ENCODE results near the gene MED16.

The MED16 gene, protein sequence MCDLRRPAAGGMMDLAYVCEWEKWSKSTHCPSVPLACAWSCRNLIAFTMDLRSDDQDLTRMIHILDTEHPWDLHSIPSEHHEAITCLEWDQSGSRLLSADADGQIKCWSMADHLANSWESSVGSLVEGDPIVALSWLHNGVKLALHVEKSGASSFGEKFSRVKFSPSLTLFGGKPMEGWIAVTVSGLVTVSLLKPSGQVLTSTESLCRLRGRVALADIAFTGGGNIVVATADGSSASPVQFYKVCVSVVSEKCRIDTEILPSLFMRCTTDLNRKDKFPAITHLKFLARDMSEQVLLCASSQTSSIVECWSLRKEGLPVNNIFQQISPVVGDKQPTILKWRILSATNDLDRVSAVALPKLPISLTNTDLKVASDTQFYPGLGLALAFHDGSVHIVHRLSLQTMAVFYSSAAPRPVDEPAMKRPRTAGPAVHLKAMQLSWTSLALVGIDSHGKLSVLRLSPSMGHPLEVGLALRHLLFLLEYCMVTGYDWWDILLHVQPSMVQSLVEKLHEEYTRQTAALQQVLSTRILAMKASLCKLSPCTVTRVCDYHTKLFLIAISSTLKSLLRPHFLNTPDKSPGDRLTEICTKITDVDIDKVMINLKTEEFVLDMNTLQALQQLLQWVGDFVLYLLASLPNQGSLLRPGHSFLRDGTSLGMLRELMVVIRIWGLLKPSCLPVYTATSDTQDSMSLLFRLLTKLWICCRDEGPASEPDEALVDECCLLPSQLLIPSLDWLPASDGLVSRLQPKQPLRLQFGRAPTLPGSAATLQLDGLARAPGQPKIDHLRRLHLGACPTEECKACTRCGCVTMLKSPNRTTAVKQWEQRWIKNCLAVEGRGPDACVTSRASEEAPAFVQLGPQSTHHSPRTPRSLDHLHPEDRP

DNA sequence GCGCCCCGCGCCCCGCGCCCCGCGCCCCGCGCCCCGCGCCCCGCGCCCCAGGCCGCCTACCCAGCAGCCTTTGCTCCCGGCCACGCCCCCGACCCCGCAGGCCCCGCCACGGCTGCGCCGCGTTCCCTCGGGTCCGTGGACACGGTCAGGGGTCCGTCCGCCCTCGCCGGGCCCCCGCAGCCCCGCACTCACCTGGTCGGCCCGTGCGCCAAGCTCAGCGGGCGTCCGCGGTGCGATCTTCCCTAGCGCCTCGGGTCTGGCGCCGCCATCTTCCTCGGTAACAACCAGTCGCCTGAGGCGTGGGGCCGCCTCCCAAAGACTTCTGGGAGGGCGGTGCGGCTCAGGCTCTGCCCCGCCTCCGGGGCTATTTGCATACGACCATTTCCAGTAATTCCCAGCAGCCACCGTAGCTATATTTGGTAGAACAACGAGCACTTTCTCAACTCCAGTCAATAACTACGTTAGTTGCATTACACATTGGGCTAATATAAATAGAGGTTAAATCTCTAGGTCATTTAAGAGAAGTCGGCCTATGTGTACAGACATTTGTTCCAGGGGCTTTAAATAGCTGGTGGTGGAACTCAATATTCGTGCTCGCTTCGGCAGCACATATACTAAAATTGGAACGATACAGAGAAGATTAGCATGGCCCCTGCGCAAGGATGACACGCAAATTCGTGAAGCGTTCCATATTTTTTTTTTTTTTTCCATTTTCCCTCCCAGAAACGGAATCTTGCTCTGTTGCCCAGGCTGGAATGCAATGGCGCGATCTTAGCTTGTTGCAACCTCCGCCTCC, at the start of gene MED16, which contains the start of gene RNU6-9:
TSS of gene MED16 (minus strand) at position 294 of the 796 bp plus-strand sequence. CDS start 2,056 bp downstream, outside the sequence.
TSS of gene RNU6-9 (plus strand) at position 591 of the 796 bp plus-strand sequence.
- peak; percentile 73 for DNase-seq

DNA sequence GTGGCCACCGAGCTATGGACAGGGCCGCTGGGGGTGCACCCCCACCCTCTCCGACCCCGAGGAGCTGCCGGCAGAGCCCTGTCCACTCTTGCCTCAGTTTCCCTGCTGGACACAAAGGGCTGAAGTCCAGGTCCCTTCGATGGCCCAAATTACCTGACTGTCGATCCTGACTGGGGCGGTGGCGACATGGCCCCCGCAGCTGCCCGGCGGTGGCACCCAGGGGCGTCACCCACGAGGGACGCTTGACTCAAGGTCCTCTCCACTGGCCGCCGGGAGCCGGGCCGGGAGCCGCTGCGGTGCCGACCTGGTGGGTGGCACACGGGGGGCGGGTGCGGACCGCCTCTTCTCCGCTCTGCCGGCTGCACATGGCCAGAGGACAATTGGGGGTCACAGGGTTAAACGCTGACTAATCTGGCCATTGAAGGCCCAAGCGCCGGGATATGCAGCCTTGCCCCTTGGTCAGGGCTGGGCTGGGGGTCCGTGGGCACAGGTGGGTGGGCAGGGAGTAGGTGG, 49.2 kb upstream of the MED16 start:
- no peak for DNase-seq

DNA sequence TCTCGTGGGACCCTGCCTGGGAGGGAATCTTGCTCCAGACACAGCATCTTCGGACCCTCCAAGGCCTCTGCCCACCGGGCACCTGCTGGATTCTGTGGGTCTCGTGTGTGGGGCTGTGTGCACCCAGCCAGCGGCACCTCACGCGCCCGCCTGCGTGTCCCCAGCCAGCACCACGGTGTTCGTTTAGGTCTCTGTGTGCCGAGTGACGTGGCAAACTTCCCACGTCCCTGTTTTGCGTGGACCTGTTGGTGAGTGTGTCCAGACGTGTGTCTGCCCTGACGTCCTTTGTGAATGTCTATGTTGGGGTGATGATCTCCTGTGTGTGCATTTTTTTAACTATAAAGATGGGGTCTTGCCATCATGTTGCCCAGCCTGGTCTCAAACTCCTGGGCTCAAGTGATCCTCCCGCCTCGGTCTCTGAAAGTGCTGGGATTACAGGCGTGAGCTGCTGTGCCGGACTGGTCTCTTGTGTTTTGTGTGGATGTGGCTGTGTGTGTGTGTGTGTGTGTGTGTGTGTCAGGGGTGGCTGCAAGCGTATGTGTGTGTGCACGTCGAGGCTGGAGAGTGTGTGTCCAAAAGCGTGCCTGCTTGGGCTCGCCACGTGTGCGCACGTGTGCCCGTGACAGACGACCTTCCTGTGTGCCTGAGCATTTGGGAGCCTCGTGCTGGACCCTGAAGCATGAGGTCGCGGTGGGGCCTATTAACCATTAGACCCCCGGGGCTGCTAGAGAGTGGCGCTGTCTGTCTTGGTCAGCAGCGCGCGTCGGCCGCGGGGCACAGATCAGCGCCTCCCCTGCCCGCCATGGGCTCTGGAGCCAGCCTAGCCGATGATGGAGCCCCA, 48.5 kb upstream of the MED16 start:
- DNase-seq = no peak

DNA sequence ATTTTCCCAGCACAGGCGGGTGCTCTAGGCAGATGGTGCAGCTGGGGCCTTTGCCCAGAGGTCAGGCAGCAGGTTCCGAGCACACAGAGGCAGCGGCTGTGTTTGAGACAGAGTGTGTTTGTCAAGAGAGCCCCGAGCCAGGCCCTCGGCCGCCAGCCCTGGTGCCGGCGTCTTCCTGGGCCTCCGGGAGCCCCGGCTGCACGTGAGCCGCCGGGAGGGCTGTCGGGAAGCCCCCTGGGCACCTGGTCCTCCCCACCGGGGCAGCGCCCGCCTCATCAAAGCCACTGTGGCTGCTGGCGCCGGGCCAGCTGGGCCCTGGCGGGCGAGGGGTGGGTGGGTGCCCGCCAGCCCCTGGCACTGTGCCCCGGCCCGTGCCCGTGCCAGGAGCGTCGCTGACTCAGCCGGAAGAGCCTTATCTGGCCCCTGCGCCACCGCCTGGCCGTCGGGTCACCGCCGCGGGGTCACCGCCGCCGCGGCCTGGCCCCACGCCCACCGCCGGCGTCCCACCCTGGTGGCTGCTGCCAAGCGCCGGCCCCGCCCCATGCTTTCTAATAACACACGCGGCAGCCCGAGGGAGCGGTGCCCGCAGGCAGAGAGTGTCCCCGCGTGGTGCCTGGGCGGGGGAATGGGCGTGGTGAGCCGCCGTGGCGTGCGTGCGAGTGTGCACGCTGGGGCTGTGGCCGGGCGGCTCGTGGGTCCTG, 47.8 kb upstream of the MED16 start:
- no peak for DNase-seq

DNA sequence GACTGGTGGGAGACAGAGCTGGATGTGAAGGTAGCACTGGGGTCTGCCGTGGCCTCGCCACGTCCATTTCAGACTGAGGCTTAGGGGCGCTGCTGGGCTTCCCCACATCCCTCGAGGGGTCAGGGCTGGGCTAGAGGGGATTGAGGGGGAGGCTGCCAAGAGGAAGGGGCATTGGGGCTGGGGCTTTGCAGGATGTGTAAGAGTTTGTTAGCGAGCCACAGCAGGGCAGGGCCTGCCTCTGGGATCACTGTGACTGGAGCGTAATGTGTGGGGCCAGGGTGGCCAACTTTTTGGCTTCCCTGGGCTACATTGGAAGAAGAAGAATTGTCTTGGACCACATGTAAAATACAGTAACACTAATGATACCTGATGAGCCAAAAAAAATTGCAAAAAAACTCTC, 46.9 kb upstream of the MED16 start:
- DNase-seq = no peak

DNA sequence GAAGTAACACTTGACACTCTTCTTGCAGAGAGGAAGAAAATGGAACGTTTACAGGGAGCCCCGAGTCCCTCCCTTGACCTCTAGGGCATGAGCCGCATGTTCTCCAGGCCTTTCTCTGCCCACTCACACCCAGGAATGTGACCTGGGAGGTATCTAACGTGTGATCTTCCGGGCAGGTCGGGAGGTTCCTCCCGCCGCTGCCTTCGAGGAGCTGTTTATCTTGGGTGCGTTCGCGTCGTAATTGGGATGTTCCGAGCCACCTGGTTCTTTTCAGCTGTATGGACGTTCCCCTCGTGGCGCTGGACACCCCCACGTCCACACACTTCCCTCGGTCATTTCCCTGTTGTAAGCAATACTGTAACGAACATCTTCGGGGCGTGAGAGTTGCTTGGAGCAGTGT, 46.5 kb upstream of the MED16 start:
- no peak for DNase-seq

DNA sequence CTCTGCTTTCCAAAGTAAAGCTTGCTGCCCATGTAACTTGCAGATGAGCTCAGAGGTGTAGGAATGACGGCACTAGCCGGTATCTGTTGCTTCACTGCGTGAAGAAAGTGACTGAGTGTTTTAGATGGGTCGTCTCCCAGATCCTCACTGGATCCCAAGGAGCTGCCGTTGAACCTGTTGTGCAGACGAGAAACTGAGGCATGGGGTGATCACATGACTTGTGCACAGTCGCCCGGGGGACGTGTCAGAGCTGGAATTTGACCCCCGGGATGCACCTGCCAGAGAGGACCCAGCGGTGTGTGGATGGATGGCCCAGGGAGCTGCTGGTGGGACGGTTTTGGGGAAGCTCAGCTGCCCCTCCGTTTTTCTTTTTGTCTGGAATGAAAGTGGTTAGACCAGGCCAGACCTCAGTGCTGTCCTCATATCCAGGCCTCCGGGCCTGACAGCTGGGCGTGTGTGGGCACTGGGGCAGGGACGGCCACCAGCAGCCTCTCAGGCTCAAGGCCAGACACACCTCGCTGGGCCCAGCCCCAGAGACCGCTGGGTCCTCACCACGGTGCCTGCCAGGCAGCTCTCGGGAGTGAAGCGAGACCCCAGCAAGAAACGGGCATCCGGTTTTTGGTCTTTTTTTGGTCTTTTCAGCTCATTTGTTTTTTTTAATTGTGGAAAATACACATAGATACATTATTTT, 45.4 kb upstream of the MED16 start:
- no peak for DNase-seq

DNA sequence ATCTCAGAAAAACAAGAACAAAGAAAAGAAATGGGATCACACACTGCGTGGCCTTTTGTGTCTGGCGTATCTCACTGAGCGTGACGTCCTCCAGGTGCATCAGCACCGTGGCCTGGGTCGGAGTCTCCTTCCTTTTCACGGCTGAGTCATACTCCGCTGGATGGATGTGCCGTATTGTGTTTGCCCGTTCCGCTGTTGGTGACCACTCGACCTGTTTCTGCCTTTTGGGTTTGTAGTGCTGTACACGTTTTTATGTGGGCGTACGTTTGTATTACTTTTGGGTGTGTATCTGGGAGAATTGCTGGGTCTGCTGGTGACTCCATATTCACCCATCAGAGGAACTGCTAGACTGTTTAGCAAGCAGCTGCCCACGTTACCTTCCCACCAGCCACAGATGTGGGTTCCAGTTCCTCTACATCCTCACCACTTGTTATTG, 44.3 kb upstream of the MED16 start:
- DNase-seq = no peak

DNA sequence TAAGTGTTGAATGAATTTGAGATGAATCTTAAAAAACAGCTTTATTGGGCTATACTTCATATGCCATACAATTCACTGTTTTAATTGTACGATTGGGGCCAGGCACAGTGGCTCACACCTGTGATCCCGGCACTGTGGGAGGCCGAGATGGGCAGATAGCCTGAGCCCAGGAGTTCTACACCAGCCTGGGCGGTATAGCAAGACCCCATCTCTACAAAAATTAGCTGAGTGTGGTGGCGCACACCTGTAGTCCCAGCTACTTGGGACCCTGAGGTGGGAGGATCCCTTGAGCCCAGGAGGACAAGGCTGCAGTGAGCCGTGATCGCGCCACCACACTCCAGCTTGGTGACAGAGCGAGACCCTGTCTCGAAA, 43.2 kb upstream of the MED16 start:
- no peak for DNase-seq

DNA sequence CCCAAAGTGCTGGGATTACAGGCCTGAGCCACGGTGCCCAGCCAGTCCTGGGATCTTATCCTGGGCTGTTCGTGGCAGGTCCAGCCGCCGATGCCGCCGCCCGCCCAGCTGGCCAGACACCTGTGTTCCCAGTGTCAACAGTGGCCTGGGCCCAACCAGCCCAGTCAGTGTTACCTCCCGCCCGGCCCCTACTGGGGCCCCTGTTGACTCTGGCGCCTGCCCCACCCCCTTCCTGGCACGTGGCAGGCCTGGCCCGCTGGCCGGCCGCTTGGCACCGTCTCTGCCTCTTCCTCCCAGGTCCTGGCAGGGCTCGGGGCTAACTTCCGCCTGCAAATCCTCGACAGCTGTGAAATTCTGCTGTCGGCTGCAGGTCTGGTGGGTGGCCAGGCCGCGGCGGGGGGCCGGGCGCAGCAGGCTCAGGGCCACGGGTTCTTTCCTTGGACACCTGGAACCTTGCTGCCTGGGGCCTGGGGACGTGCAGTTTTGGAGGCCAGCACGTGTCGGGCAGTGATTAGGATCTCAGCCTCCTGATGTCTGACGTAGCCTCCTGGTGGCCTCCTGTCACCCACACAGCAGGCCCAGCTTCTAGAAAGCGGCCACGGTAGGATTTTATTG, 42.0 kb upstream of the MED16 start:
- DNase-seq = peak; percentile 22

DNA sequence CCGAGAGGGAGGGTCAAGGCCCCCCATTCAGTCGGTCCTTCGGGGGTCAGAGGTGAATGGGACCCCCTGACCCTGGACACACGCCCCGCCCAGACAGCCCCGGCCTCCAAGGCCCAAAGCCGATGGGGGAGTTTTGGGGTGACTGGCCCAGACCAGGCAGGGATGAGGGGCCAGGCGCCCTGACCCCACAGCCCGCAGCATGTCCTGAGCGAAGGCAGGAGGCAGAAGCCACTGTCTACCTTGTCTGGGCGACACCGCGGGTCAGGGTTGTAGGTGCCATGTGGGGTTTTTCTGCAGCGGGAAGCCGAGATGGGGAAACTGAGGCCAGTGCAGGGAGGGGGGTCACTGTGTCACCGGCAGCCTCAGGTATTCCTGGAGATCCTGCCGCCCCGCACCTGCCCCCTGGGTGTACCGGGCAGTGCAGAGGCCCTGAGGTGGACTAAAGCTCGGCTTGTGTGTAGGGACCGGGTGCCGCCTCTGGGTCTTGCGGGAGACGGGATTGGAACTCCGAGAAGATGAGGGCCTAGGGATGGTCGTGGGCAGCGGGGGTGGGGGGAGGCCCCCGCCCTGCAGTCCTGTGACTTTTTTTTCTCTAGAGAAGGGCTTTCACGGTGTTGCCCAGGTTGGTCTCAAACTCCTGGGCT, 41.3 kb upstream of the MED16 start:
- DNase-seq = no peak

DNA sequence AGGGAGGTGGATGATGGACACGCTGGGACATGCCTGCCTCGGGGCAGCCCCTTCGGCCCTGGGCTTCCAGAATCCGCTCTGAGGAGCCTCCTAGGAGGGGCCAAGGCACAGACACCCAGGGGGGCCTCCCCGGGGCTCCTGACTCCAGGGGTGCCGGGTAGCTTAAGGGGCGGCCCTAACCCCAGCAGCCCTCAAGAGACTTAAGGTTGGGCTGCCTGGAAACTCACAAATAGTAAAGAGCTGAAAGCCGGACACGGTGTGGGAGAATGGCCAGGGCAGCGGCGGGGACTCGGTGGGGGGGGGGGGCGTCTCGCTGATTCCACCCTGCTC, 40.5 kb upstream of the MED16 start:
- no peak for DNase-seq

DNA sequence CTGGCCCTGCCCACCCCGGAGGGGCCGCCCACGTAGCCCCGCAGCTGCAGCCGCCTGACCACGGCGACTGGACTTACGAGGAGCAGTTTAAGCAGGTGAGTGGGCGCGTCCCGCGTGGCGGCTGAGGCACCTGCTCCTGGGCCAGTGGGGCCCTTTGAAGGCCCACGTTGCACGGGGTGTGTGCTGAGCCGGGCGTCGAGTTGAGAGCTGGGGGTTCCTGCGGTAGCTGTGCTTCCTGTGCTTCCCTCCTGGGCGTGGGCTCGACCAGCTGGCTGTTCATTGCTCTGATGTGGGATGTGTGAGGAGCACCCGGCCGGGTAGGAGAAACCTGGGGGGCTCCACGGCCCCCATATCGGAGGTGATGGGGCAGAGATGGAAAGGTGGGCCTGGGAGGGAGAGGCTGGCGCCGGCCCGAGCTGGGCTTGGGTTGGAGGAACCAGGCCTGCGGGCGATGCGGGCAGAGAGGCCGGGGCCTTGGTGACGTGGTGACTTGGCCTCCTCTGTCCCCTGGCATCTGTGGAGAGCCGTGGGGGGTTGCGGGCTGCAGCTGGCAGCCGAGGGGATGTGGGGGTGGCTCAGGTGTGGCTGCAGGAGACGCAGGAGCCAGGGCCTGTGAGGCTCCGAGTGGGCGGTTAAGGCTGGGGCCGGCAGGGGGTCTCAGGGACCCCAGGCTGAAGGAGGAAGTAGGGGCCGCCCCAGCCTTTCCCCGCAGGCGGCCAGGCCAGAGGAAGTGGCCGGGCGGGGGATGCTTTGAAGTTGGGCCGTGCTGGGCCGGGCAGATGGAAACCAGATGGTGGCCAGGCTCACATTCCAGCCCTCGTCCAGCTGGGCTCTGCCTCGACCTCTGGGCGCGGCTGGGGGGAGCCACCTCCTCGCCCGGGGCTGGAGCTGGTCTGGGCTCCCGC, 39.9 kb upstream of the MED16 start:
- no peak for DNase-seq

DNA sequence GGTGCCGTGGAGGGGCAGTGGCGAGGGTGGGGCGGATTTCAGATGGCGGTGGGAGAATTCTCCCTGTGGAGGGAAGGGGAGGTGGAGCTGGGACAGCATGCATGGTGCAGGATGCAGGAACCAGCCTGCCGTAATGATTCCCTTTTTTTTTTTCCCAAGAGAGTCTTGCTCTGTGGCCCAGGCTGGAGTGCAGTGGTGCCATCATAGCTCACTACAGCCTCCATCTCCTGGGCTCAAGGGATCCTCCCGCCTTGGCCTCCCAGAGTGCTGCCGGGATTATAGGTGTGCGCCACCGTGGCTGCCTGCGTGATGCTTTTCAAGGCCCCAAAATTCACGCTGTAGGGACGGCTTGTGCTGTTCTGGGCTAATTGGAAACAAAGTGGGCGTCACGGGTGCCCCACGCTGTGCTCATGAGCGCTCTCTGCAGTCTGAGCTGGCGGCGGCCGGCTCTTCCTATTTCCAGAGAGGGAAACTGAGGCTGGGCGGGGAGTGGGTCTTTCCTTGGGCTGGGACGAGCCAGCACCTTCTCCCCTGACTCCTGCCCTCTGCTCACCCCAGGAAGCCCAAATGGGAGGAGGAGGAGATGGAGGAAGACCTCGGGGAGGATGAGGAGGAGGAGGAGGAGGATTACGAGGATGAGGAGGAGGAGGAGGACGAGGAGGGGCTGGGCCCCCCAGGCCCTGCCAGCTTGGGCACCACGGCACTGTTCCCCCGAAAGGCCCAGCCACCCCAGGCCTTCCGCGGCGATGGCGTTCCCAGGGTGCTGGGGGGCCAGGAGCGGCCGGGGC, 39.1 kb upstream of the MED16 start:
- no peak for DNase-seq

DNA sequence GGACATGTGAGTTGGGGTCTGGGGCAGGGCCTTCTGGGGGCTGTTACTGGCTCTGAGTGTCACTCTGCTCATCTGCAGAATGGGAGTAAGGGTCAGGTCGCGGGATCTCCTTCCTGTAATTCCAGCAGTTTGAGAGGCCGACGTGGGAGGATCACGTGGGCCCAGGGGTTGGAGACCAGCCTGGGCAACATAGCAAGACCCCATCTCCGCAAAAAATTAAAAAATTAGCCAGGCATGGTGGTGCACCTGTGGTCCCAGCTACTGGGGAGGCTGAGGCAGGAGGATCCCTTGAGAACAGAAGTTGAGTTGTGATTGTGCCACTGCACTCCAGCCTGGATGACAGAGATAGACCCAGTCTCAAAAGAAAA, 36.9 kb upstream of the MED16 start:
- DNase-seq = no peak

DNA sequence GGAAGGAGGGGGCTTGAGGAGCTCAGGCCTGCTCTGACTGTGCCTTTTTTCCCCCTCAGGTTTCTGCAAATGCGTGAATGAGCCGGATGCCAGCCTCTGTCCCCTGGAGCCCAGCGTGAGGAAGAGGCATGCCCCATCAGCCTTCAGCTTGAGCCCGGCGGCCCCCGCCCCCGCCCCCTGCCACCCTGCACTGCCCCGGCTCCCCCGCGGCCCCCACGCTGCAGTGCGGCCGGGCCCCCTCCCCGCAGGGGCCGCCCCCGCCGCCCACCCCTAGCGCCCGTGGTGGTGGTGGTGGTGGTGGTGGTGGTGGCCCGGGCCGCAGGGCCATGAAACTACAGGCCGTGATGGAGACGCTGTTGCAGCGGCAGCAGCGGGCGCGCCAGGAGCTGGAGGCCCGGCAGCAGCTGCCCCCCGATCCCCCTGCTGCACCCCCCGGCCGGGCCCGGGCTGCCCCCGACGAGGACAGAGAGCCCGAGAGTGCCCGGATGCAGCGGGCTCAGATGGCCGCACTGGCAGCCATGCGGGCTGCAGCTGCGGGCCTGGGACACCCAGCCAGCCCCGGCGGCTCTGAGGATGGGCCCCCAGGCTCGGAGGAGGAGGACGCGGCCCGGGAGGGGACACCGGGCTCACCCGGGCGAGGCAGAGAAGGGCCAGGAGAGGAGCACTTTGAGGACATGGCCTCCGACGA, 36.4 kb upstream of the MED16 start:
- no peak for DNase-seq

DNA sequence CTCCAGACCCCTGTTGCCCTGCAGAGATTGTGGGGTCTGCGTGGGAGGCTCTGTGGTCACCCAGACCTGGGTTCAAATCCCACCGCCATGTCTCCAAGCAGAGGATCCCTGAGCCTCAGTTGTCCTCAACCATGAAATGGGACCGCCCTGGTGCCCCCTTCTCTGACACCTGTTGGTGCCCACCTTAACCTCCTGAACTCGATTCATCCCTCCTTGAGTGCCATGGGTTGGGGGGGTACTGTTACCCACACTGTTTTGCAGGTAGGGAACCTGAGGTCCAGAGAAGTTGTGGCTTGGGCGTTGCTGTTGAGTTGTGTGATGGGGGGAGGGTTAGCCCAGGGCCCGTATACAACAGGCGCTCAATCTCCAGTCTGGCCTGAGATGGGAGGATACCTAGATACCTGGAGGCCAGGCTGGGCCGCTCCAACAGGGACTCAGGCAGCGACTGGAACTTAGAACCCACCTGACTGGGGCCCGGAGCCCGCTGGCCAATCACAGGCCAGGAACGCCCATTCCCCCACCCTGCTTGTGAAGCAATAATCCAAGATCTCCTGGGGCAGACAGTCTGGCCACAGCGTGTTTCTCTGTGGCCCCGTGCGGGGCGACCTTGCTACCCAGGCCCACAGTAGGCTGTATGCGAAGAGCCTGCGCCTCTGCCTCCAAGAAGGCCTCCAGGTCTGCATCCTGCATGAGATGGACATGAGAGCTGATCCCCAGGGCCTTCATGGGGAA, 35.6 kb upstream of the MED16 start:
- DNase-seq = no peak
